Astrocyte (in vitro differentiated cells and primary cell): ENCODE results near the gene PI16. TPM values are rescaled to one million over a fixed set of nuclear protein-coding genes. Genes with fewer than 3 reads are reported as not detected.
A peak's percentile ranks its signal among the peaks of the same experiment; 100 is the strongest.

Source experiments
- DNase-seq: peaks from one replicate; pipeline ENCODE4 v3.0.0-alpha.2; 2010; ENCODE audit warnings: low read depth
- FAIRE-seq: peaks from 2 replicates; lab custom pipeline; 2011; peaks lifted over from hg19 to GRCh38; lab: Jason Lieb, UNC
- H2AFZ ChIP-seq: 2 replicates; pipeline ENCODE4 v1.6.0; 2012; ENCODE audit warnings: low read depth, low read length, inconsistent platforms
- H3K27ac ChIP-seq: 2 replicates; pipeline ENCODE4 v1.5.1; 2011; ENCODE audit warnings: low read depth, low read length, inconsistent platforms
- H3K27me3 ChIP-seq: 2 replicates; pipeline ENCODE4 v1.6.0; 2011; ENCODE audit warnings: low read length, inconsistent platforms; ENCODE audit not compliant: insufficient read depth
- H3K36me3 ChIP-seq: 2 replicates; pipeline ENCODE4 v1.5.1; 2011; ENCODE audit warnings: low read length, inconsistent platforms; ENCODE audit not compliant: insufficient read depth
- H3K4me1 ChIP-seq: 2 replicates; pipeline ENCODE4 v1.5.1; 2011; ENCODE audit warnings: low read length, inconsistent platforms; ENCODE audit not compliant: insufficient read depth
- H3K4me2 ChIP-seq: 2 replicates; pipeline ENCODE4 v1.6.0; 2012; ENCODE audit warnings: low read length, inconsistent platforms
- H3K4me3 ChIP-seq: 2 replicates; pipeline ENCODE4 v1.5.1; 2011; ENCODE audit warnings: low read depth, mild to moderate bottlenecking, low read length, inconsistent platforms; ENCODE audit not compliant: insufficient read depth
- H3K79me2 ChIP-seq: 2 replicates; pipeline ENCODE4 v1.6.0; 2012; ENCODE audit warnings: mild to moderate bottlenecking, low read length, inconsistent platforms; ENCODE audit not compliant: insufficient read depth
- H3K9ac ChIP-seq: 2 replicates; pipeline ENCODE4 v1.6.0; 2012; ENCODE audit warnings: mild to moderate bottlenecking, low read length, inconsistent platforms
- H3K9me3 ChIP-seq: 2 replicates; pipeline ENCODE4 v1.5.1; 2012; ENCODE audit warnings: low read depth, mild to moderate bottlenecking, low read length, inconsistent platforms; ENCODE audit not compliant: insufficient read depth
- H4K20me1 ChIP-seq: 2 replicates; pipeline ENCODE4 v1.6.0; 2012; ENCODE audit warnings: low read length, inconsistent platforms; ENCODE audit not compliant: insufficient read depth
- H3K27ac Mint-ChIP-seq: one replicate; pipeline ENCODE4 v1.8.0; 2021; ENCODE audit warnings: mild to moderate bottlenecking, mixed read lengths; ENCODE audit not compliant: unreplicated experiment
- H3K27me3 Mint-ChIP-seq: one replicate; pipeline ENCODE4 v1.8.0; 2021; ENCODE audit warnings: low read depth, mixed read lengths; ENCODE audit not compliant: unreplicated experiment
- H3K36me3 Mint-ChIP-seq: one replicate; pipeline ENCODE4 v1.8.0; 2021; ENCODE audit warnings: low read depth, mixed read lengths; ENCODE audit not compliant: unreplicated experiment
- H3K4me1 Mint-ChIP-seq: one replicate; pipeline ENCODE4 v1.8.0; 2021; ENCODE audit warnings: low read depth, mixed read lengths; ENCODE audit not compliant: unreplicated experiment
- H3K4me3 Mint-ChIP-seq: one replicate; pipeline ENCODE4 v1.8.0; 2021; ENCODE audit warnings: mild to moderate bottlenecking, moderate library complexity, mixed read lengths; ENCODE audit not compliant: unreplicated experiment
- H3K9me3 Mint-ChIP-seq: one replicate; pipeline ENCODE4 v1.8.0; 2021; ENCODE audit warnings: mild to moderate bottlenecking, mixed read lengths; ENCODE audit not compliant: unreplicated experiment
- CTCF ChIP-seq: IDR thresholded peaks from 2 replicates; pipeline ENCODE4 v1.5.1; 2011; ENCODE audit warnings: low read depth, mild to moderate bottlenecking, inconsistent platforms, low read length, moderate library complexity; ENCODE audit not compliant: insufficient read depth
- EZH2 ChIP-seq: IDR thresholded peaks from 2 replicates; pipeline ENCODE4 v1.6.1; 2012; ENCODE audit warnings: mild to moderate bottlenecking, low read length, inconsistent platforms; ENCODE audit not compliant: insufficient read depth
- total RNA-seq: library from RNA; stranded (reverse); gene quantifications from 2 replicates; pipeline ENCODE4 v1.2.1, GENCODE V29; 2021

The PI16 gene
- total RNA-seq, 1 donor from 2014 or later: not detected

DNA sequence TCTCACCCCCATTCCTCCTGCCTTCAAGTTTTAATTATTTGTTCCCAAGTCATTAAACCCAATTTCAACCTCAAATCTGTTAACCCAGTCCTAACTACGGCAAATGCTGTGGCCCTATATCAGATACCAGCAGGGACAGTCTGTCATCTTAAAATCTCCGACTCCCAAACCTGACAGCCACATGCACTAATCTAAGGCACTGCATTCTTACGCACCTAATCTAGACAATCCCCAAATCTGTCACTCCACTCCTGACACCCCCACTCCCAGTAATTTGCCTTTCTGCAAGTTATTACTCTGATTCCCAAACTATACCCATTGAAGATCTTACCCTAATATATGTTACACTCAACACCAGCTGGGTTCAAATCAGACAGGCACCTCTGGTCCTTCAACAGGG, 29.0 kb downstream of the PI16 start:
- peaks cover 68% of the 10 kb centered on the region for H4K20me1 ChIP-seq
- H3K36me3 ChIP-seq: peaks cover 16% of the 10 kb centered on the region
- H3K4me1 ChIP-seq: peaks cover 24% of the 10 kb centered on the region
- no peak for TF ChIP-seq CTCF
- TF ChIP-seq EZH2: no peak
- FAIRE-seq (no peak), DNase-seq (no peak)
- H3K79me2 ChIP-seq: peaks cover 78% of the 10 kb centered on the region
- Mint-ChIP-seq H3K36me3 (no peaks in the 10 kb centered on the region), H3K27ac (no peak overlapping the region), H3K27me3 (no peaks in the 10 kb centered on the region), H3K4me3 (no peak overlapping the region), H3K4me1 (peaks cover 36% of the 10 kb centered on the region), H3K9me3 (no peaks in the 10 kb centered on the region)
- no peaks in the 10 kb centered on the region for H3K27me3 ChIP-seq
- H3K9me3 ChIP-seq: no peaks in the 10 kb centered on the region
- no peak overlapping the region for H3K9ac ChIP-seq
- no peak overlapping the region for H2AFZ ChIP-seq
- H3K4me3 ChIP-seq: no peak overlapping the region
- no peak overlapping the region for H3K27ac ChIP-seq
- peak overlapping the region; percentile 96 for H3K4me2 ChIP-seq

DNA sequence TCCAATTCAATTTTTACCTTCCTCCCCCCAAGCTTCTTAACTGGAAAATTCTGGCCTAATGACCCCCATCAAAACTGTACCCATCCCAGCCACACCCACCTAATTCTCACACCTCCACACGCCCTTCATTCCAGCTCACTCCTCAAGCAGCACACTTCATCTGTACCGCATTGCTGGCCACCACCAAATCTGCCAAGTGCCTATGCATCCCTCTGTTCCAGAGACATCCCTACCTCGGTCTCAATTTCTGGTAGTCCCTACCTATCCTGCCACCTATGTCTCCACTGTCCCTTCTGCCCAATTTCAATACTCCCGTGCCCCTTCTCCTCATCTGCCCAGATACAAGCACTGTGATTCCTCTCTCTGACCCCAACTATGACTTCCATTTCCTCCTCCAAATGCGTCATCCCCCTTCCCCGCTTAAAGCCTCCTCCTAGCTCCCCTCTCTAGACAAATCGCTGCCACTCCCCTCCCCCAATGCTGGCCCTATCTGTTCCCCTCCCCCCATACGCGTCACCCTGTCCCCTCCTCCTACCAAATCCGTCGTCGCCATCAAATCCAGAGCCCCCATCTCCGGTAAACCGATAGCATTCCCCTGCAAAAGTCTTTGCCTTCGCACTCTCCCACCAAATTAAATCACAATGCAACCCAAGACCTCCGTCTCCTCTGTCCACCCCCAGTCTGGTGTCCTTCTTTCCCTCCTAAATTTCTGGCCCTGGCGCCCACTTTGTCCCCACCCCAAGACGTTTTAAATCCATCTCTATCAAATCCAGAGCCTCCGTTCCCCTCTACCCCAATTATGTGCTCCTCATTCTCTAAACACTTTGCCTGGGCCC, 30.3 kb downstream of the PI16 start:
- Mint-ChIP-seq H3K27me3 (no peaks in the 10 kb centered on the region), H3K9me3 (peaks cover 2% of the 10 kb centered on the region), H3K4me1 (peaks cover 27% of the 10 kb centered on the region), H3K36me3 (no peaks in the 10 kb centered on the region), H3K4me3 (no peak overlapping the region), H3K27ac (no peak overlapping the region)
- Histone ChIP-seq H3K79me2 (peaks cover 65% of the 10 kb centered on the region), H3K4me3 (peak overlapping the region; percentile 94), H2AFZ (no peak overlapping the region), H3K27ac (peak overlapping the region; percentile 87), H3K27me3 (no peaks in the 10 kb centered on the region), H3K4me1 (peaks cover 24% of the 10 kb centered on the region), H3K4me2 (peak overlapping the region; percentile 96), H4K20me1 (peaks cover 55% of the 10 kb centered on the region), H3K9ac (peak overlapping the region; percentile 99), H3K36me3 (peaks cover 8% of the 10 kb centered on the region), H3K9me3 (no peaks in the 10 kb centered on the region)
- DNase-seq (peak; percentile 69), FAIRE-seq (no peak)
- TF ChIP-seq EZH2 (no peak), CTCF (no peak)

DNA sequence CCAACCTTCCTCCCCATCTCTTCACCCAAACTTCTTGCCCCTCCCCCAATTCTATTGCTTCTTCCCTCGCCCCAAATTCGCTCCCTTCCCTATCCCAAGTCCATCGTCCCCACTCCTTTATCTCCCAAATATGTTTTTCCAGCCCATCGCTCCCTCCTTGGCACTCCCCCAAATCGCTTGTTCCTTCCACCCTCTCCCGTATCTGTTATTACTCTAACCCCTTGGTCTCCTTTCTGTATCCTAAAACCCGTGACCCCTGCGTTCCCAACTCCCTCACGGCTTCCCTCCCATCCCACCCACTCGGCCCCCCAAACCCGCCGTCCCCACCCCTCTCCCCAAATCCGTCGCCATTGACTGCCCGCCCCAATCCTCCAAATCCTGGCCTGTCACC, 30.9 kb downstream of the PI16 start:
- H3K4me3 Mint-ChIP-seq: no peak overlapping the region
- no peak for TF ChIP-seq EZH2
- TF ChIP-seq CTCF: no peak

More for the DNA sequence above, 30.9 kb downstream of the PI16 start:
- Histone ChIP-seq H3K27ac (peak overlapping the region; percentile 87), H3K4me2 (peak overlapping the region; percentile 96), H3K79me2 (peaks cover 59% of the 10 kb centered on the region), H3K4me1 (peaks cover 24% of the 10 kb centered on the region), H3K9ac (peak overlapping the region; percentile 99), H3K36me3 (peaks cover 3% of the 10 kb centered on the region), H3K9me3 (no peaks in the 10 kb centered on the region), H4K20me1 (peaks cover 49% of the 10 kb centered on the region), H2AFZ (peak overlapping the region; percentile 62), H3K27me3 (peaks cover under 1% of the 10 kb centered on the region), H3K4me3 (peak overlapping the region; percentile 94)
- Mint-ChIP-seq H3K9me3 (peaks cover 2% of the 10 kb centered on the region), H3K4me1 (peaks cover 25% of the 10 kb centered on the region), H3K27ac (no peak overlapping the region), H3K36me3 (no peaks in the 10 kb centered on the region), H3K27me3 (no peaks in the 10 kb centered on the region)
- no peak for DNase-seq
- FAIRE-seq: no peak
